OCI-LY7 (cell line): ENCODE data around the gene PDCD10. TPM values are rescaled to one million over a fixed set of nuclear protein-coding genes. Genes with fewer than 3 reads are reported as not detected.

Source experiments
- BruUV-seq: library from RNA; stranded (reverse); fragments of 400-500 nt; replicated peaks from 2 replicates; lab custom pipeline; 2021; lab: Mats Ljungman, UMichigan
- CTCF ChIA-PET: fragments of 300-600 bp; sonication (Branson Sonifier 250); formaldehyde crosslinking; loops from one replicate; lab custom pipeline; 2022; ENCODE audit warnings: antibody characterized with exemption; ENCODE audit not compliant: unreplicated experiment; lab: Charles Lee
- POLR2A ChIA-PET: fragments of 300-600 bp; sonication (Branson Sonifier 250); formaldehyde crosslinking; loops from one replicate; lab custom pipeline; 2022; ENCODE audit warnings: antibody characterized with exemption; lab: Charles Lee
- DNase-seq: peaks from one replicate; pipeline ENCODE4 v3.0.0-alpha.2; 2015; ENCODE audit warnings: low spot score
- H2AFZ ChIP-seq: fragments of 200-600 bp; sonication (generic), shearing (Covaris generic); 2 replicates; pipeline ENCODE4 v1.6.1; 2014; ENCODE audit warnings: mild to moderate bottlenecking, antibody characterized with exemption, low read length, moderate library complexity
- H3K27ac ChIP-seq: fragments of 200-600 bp; sonication (generic); 2 replicates; pipeline ENCODE4 v1.5.1; 2014; ENCODE audit warnings: mixed run types, low read depth, mild to moderate bottlenecking, moderate library complexity, low read length, inconsistent platforms; ENCODE audit not compliant: poor library complexity, severe bottlenecking
- H3K36me3 ChIP-seq: fragments of 200-600 bp; sonication (generic); 2 replicates; pipeline ENCODE4 v1.6.1; 2014; ENCODE audit warnings: mild to moderate bottlenecking, antibody characterized with exemption, low read length, moderate library complexity, mixed read lengths; ENCODE audit not compliant: insufficient read depth
- H3K4me1 ChIP-seq: fragments of 200-600 bp; sonication (generic); 2 replicates; pipeline ENCODE4 v1.5.1; 2014; ENCODE audit warnings: mild to moderate bottlenecking, low read length; ENCODE audit not compliant: insufficient read depth, poor library complexity, severe bottlenecking
- H3K4me2 ChIP-seq: fragments of 200-600 bp; sonication (generic); 2 replicates; pipeline ENCODE4 v1.6.1; 2014; ENCODE audit warnings: mild to moderate bottlenecking, low read length
- H3K4me3 ChIP-seq: fragments of 200-600 bp; sonication (generic); 2 replicates; pipeline ENCODE4 v1.5.1; 2014; ENCODE audit warnings: mild to moderate bottlenecking, low read depth, low read length; ENCODE audit not compliant: poor library complexity, severe bottlenecking
- H3K79me2 ChIP-seq: fragments of 200-600 bp; sonication (generic); 2 replicates; pipeline ENCODE4 v1.6.1; 2016; ENCODE audit warnings: low read depth, mild to moderate bottlenecking, low read length, moderate library complexity, mixed read lengths; ENCODE audit not compliant: insufficient read depth
- H3K9me2 ChIP-seq: fragments of 200-600 bp; sonication (generic); 2 replicates; pipeline ENCODE4 v1.6.1; 2016; ENCODE audit warnings: mild to moderate bottlenecking, low read length, mixed read lengths; ENCODE audit not compliant: insufficient read depth
- H3K9me3 ChIP-seq: fragments of 200-600 bp; sonication (generic); 2 replicates; pipeline ENCODE4 v1.6.1; 2014; ENCODE audit warnings: mild to moderate bottlenecking, mixed run types, low read length, mixed read lengths
- H4K20me1 ChIP-seq: fragments of 200-600 bp; sonication (generic); 2 replicates; pipeline ENCODE4 v1.6.1; 2014; ENCODE audit warnings: mild to moderate bottlenecking, antibody characterized with exemption, low read length, moderate library complexity, mixed read lengths; ENCODE audit not compliant: insufficient read depth
- EZH2phosphoT487 ChIP-seq: fragments of 200-600 bp; sonication (generic); IDR thresholded peaks from 2 replicates; pipeline ENCODE4 v1.6.1; 2018; ENCODE audit warnings: low read depth, borderline replicate concordance, mild to moderate bottlenecking, mixed run types, antibody characterized with exemption, low read length, moderate library complexity, mixed read lengths
- intact Hi-C: fragments of 100-400 bp; cut with micrococcal nuclease; formaldehyde crosslinking; loops from one replicate; pipeline ENCODE4 v1.10.0; 2022; ENCODE audit not compliant: unreplicated experiment
- total RNA-seq, 2 experiments: library from RNA; depleted of rRNA in 1 of 2; stranded (reverse); fragments of >200 nt in 1 of 2; shearing (Covaris generic) in 1 of 2; gene quantifications; 2 replicates each; pipeline ENCODE4 v1.2.3, GENCODE V29; 2014 to 2022
- TF ChIP-seq, protein P1 (sequence below): fragments of 200-600 bp; sonication (generic); conservative IDR thresholded peaks from 2 replicates; pipeline ENCODE4 v1.5.1; 2014; ENCODE audit warnings: mild to moderate bottlenecking, antibody characterized with exemption, low read length, moderate library complexity, mixed read lengths

PDCD10 gene
- total RNA-seq, 2 experiments from 2014 or later, result 76.3 to 84.4 TPM

DNA sequence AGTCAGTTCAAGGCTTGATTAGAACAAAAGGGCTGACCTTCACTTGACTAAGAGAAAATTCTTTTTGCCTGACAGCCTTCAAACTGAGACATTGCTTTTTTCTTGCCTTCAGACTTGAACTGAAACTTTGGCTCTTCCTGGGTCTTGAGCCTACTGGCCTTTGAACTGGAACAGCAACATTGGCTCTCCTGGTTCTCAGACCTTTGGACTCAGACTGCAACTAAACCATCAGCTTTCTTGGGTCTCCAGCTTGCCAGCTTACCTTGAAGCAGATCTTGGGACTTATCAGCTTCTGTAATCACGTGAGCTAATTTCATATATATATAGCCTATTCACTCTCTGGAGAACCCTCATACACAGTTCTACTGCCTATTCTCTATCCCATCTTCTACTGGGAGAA lies 61.5 kb downstream of the PDCD10 start:
- no TSS peak for BruUV-seq
- intact Hi-C loops, result no loop called here
- Histone ChIP-seq H3K36me3 (peaks cover 41% of the 10 kb centered on the region), H4K20me1 (no peaks in the 10 kb centered on the region), H3K9me2 (no peaks in the 10 kb centered on the region), H3K79me2 (no peaks in the 10 kb centered on the region), H3K4me2 (no peak overlapping the region), H3K27ac (no peak overlapping the region), H3K9me3 (no peaks in the 10 kb centered on the region; the same call in 1 of the 2 replicates), H3K4me3 (no peak overlapping the region), H3K4me1 (no peaks in the 10 kb centered on the region), H2AFZ (no peak overlapping the region)
- TF ChIP-seq, protein P1, sequence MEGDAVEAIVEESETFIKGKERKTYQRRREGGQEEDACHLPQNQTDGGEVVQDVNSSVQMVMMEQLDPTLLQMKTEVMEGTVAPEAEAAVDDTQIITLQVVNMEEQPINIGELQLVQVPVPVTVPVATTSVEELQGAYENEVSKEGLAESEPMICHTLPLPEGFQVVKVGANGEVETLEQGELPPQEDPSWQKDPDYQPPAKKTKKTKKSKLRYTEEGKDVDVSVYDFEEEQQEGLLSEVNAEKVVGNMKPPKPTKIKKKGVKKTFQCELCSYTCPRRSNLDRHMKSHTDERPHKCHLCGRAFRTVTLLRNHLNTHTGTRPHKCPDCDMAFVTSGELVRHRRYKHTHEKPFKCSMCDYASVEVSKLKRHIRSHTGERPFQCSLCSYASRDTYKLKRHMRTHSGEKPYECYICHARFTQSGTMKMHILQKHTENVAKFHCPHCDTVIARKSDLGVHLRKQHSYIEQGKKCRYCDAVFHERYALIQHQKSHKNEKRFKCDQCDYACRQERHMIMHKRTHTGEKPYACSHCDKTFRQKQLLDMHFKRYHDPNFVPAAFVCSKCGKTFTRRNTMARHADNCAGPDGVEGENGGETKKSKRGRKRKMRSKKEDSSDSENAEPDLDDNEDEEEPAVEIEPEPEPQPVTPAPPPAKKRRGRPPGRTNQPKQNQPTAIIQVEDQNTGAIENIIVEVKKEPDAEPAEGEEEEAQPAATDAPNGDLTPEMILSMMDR, result no peak
- TF ChIP-seq EZH2phosphoT487, result no peak
- CTCF ChIA-PET, result no interaction called here
- no peak for DNase-seq
- POLR2A ChIA-PET, result interaction anchor here (2.6 kb wide), 1 partner anchor 23 kb away, joined by 9 read pairs; no protein-coding TSS in a partner anchor

DNA sequence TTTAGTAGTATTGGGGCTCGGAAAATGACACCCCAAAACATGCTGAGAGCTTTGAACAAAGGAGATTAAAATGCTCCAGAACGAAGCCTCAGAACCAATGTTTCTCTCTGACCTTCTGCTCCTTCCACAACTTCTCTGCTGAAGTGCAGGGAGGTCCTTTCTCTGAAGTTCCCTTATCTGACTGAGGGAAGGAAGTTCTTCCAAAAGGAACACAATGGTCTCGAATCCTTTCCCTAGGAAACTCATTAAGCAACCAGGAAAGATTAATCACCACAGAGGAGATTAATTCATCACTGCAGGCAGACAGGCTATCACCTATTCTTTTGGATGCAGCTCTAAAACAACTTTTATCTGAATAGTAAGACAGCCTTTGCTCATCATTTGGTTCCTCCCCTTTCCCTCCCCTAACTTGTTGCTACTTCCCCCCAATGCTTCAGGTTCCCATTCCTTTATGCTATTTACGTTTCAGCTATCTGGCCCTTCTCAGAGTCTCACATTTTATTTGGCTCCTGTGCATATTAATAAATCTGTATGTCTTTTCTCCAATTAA lies 62.7 kb downstream of the PDCD10 start:
- no peaks in the 10 kb centered on the region for H3K9me2 ChIP-seq
- no peak overlapping the region for H3K27ac ChIP-seq
- H3K4me2 ChIP-seq, result no peak overlapping the region
- no peak for DNase-seq
- no peaks in the 10 kb centered on the region for H3K79me2 ChIP-seq
- intact Hi-C loops, result no loop called here
- BruUV-seq, result no TSS peak
- no peak overlapping the region for H2AFZ ChIP-seq
- ChIA-PET CTCF (no interaction called here), POLR2A (no interaction called here)
- H3K36me3 ChIP-seq, result peaks cover 36% of the 10 kb centered on the region
- TF ChIP-seq EZH2phosphoT487, result no peak
- TF ChIP-seq, protein P1, result no peak
- H4K20me1 ChIP-seq, result no peaks in the 10 kb centered on the region
- H3K4me1 ChIP-seq, result no peaks in the 10 kb centered on the region
- no peak overlapping the region for H3K4me3 ChIP-seq
- H3K9me3 ChIP-seq, result no peaks in the 10 kb centered on the region; the same call in 1 of the 2 replicates

DNA sequence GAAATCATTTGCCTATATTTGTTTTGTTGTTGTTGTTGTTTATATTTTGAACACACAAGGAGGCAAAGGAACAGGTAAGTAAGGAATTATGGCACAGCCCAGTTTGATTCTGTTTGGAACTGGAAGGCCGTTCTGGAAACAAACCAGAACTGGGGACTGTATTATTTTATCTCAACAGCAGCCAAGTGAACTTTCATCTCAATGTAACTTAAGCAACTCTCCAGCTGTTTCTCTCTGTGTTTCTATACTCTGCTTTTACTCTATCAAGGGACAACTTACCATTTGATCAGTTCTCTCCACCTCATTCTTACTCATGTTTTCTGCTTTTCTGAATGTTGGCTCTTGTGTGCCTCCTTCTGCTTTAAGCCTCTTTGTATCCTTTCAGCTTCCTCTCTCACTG lies 65.0 kb downstream of the PDCD10 start:
- TF ChIP-seq, protein P1, result no peak
- no peak for TF ChIP-seq EZH2phosphoT487
- Histone ChIP-seq H3K4me2 (no peak overlapping the region), H2AFZ (no peak overlapping the region), H3K9me3 (no peaks in the 10 kb centered on the region), H3K4me1 (no peaks in the 10 kb centered on the region), H3K36me3 (peaks cover 16% of the 10 kb centered on the region), H3K9me2 (no peaks in the 10 kb centered on the region), H3K4me3 (no peak overlapping the region), H4K20me1 (no peaks in the 10 kb centered on the region), H3K79me2 (no peaks in the 10 kb centered on the region), H3K27ac (no peak overlapping the region)
- intact Hi-C loops, result no loop called here
- DNase-seq, result no peak
- ChIA-PET POLR2A (no interaction called here), CTCF (no interaction called here)
- no TSS peak for BruUV-seq
